Right renal cortex interstitium (tissue), 3 donors: ENCODE data around the gene FXN. TPM values are rescaled to one million over a fixed set of nuclear protein-coding genes. Genes with fewer than 3 reads are reported as not detected.
"Not testable (repeated sequence)": the region's sequence is repeated elsewhere in the genome, so short reads cannot be mapped to it uniquely, and the experiment has no call there.

Experiments
- DNase-seq, 3 donors: peaks; one replicate each; pipeline ENCODE4 v3.0.0-alpha.2; 2013; ENCODE audit warnings: low read depth in 3 of 3, low spot score in 2 of 3
- polyA plus RNA-seq, 3 donors: library from polyadenylated mRNA; unstranded; fragments of 120-200 nt; gene quantifications; one replicate each; pipeline ENCODE4 v1.2.1, GENCODE V29; 2013; ENCODE audit not compliant: insufficient read length in 3 of 3

Gene FXN
- polyA plus RNA-seq, 3 donors, result 18.8 to 21.6 (median 20.2) TPM

DNA sequence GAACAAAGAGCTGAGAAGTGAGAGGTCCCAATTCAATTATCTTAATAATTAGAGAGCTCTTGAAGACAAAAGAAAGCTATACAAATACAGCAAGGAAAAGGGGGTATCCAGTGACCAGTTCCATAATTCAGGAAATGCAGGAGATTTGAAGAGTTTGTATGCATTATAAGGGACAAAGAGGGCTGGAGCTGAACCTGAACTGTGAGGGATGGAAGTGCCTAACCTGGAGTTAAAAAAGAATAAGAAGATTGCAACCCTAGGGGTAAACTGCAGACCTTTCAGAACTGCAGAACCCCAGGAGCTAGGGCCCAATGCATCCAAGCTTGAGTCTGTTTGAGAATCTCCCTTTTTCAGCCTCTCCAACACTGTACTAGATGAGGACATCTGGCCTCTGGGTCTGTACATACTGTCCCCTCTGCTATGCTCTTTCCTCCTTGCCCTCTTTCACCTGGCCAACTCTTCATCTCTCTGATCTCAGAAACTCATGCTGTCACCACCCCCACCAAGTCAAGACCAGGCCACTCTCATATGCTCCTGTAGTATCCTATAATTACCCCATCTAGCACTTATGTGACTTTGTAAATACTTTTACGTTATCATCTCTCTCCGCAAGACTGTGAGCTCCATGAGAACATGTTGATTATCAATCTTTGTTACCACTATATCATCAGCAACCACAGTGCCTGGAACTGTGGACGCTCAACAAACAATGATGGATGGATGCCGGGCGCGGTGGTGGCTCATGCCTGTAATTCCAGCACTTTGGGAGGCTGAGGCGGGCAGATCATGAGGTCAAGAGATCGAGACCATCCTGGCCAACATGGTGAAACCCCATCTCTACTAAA is 15.0 kb upstream of the FXN start:
- DNase-seq, result no peak

GRCh38 chr9:69023650-69024049 is 11.9 kb upstream of the FXN start:
- no peak for DNase-seq

- peak; percentile 40 to 41 (median 40) for DNase-seq
Measured at GRCh38 chr9:69027355-69028097, 8.0 kb upstream of the FXN start.

DNA sequence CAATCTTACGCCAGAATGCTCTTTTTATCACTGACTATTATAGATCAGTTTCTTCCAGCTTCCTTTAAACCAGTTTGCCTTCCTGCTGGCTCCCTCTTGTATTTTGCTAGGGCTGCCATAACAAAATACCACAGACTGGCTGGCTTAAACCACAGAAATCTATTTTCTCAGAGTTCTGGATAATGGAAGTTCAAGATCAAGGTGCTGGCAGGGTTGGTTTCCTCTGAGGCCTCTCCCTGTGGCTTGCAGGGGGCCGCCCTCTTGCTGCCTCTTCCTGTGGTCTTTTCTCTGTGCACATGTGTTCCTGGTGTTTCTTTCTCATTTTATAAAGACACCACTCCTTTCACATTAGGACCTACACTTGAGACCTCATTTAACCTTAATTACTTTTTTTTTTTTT is 6.8 kb upstream of the FXN start:
- no peak for DNase-seq

- no peak for DNase-seq
Measured at GRCh38 chr9:69029535-69029934, 6.0 kb upstream of the FXN start.

DNA sequence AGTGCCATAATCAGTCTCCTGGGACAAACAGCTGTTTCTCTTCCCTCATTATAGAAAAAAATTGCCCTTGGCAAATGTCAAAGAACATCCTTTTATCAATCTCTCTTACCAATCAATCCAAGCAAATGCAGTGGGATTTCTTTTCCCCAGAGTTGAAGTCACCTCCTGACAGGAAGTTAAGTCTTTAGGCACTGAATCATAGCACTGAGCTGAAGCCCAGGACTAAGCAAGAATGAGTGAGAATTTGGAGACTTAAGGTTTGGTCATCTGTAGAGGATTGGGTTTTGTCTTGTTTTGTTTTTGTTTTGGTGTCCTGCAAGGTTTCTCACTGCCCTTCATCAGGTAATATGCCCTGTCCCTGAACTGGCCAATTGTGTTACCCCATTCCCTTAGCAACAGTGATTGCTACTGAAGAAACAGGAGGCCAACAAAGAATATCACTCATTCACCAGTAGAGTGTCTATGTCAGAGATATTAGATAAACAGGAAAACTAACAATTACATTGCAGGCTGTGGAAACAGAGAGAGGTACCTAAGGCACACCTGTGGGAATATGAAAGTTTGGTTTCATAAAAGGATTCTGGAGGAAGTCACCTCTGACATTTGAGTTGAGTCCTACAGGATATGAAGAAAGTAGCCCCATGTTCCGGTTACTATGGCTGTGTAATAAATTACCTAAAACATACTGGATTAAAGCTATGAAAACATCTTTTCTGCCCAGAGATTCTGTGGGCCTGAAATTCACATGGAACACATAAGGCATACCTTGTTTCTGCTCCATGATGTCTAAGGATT is 4.5 kb upstream of the FXN start:
- DNase-seq, result no peak

DNA sequence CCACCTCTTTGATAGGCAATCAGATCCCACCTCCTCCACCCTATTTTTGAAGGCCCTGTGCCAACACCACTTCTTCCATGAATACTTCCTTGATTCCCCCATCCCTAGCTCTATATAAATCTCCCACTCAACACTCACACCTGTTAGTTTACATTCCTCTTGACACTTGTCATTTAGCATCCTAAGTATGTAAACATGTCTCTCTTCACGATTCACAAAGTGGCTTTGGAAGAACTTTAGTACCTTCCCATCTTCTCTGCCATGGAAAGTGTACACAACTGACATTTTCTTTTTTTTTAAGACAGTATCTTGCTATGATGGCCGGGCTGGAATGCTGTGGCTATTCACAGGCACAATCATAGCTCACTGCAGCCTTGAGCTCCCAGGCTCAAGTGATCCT is 1.5 kb upstream of the FXN start:
- no peak for DNase-seq

GRCh38 chr9:69036309-69036708 is 757 bp downstream of the FXN start:
- DNase-seq, result peak in 1 of 3 donors; percentile 20

DNA sequence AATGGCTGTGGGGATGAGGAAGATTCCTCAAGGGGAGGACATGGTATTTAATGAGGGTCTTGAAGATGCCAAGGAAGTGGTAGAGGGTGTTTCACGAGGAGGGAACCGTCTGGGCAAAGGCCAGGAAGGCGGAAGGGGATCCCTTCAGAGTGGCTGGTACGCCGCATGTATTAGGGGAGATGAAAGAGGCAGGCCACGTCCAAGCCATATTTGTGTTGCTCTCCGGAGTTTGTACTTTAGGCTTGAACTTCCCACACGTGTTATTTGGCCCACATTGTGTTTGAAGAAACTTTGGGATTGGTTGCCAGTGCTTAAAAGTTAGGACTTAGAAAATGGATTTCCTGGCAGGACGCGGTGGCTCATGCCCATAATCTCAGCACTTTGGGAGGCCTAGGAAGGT is 1.2 kb downstream of the FXN start:
- no peak for DNase-seq

- no peak for DNase-seq
Measured at GRCh38 chr9:69040646-69041045, 5.1 kb downstream of the FXN start.

GRCh38 chr9:69044240-69045219 is 9.0 kb downstream of the FXN start:
- no peak for DNase-seq

DNA sequence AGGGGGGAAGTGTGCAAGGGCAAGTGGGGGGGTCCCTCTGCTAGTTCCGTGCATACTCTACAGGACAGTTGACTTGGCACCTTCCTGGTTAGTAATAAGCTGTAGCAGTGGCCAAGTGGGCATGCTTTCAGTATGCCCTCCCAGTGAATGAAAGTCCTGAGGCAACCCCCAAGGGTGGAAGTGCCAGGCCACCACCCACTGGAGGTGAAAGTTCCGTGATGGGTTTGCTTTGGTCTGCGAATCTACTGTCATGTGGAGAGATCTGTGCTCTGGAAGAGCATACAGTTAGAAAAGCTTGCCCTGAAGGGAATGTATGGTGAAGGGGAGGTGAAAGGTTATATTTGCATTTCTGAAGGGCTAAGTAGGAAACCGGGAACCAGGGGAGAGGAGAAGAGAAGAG is 10.3 kb downstream of the FXN start:
- no peak for DNase-seq

DNA sequence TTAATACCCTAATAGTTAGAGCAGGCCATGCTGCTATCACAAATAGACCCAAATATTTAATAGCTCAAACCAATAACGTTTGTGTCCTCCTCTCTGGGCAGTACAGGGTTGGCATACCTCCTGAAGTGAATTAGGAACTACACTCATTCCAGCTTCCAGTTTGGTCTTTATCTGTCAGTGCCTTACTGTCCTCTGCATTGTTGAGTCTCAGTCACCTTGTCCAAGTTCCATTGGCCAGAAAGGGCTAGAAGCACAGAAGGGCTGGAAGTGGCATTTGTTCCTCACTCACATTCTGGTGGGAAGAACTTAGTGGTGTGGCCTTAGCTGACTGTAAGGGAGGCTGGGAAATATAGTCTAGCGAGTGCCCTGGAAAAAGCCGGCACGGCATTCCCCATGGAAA is 11.2 kb downstream of the FXN start:
- no peak for DNase-seq

DNA sequence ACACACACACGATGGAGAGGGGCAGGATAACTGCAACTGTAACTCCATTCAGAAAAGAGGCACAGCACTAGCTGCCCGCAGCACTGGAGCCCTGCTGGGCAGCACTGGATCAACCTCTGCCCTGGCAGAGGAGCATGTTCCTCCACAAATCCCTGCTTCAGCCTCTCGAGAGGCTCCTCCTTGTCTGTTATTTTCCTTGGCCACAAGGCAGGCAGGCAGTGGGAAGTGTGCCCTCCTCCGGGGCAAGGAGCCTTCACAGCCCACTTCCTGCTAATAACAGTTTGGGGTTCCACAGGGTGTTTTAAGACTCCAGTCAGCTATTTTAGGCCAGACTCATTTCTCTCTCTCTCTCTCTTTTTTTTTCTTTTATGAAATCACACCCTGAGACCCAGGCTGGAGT is 11.8 kb downstream of the FXN start:
- DNase-seq, result no peak

GRCh38 chr9:69049094-69049493 is 13.5 kb downstream of the FXN start:
- no peak for DNase-seq

GRCh38 chr9:69050936-69051335 is 15.4 kb downstream of the FXN start:
- DNase-seq, result not testable (repeated sequence)

DNA sequence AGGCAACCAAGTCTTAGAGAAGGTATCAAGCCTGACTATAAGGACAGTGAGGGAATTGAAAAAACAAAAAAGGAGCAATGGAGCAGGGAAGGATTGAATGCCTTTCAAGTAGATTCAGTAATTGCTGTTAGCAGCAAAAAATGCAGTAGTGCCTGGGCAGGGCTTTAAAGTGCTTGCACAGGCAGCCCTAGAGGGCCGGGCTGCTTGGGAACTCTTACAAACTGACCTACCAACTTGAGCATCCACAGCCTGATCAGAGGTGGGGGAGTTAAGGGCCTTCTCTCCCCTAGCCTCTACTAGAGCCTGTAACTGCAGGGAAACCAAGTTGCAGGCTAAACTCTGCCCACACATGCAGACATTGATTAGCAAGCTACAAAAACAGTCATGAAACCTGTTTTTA is 19.4 kb downstream of the FXN start:
- DNase-seq, result no peak

GRCh38 chr9:69056191-69056815 is 20.8 kb downstream of the FXN start:
- no peak for DNase-seq

DNA sequence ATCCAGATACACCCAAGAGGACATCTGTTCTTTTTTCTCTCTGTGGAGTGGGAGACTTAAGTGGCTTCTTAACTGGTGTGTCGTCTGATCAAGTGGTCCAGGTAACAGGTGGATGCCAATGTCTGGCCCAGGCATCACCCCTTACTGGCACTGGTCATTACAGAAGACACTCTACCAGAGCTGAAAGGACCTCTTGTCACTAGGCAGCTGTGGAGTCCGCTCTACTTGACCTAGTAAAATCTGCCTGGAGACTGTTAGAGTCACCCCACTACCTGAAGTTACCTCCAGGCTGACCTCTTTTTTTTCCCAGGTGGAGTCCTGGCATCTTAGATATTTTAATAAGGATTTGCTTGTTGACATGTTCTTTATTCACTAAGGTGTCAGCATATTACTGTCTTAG is 22.5 kb downstream of the FXN start:
- DNase-seq, result no peak

- no peak for DNase-seq
Measured at GRCh38 chr9:69060766-69061165, 25.2 kb downstream of the FXN start.
